ENCODE measurements around the gene SERPINF2.
A peak's percentile ranks its signal among the peaks of the same experiment; 100 is the strongest.
"Not testable (repeated sequence)": the region's sequence is repeated elsewhere in the genome, so short reads cannot be mapped to it uniquely, and the experiment has no call there.

Gene SERPINF2

DNA sequence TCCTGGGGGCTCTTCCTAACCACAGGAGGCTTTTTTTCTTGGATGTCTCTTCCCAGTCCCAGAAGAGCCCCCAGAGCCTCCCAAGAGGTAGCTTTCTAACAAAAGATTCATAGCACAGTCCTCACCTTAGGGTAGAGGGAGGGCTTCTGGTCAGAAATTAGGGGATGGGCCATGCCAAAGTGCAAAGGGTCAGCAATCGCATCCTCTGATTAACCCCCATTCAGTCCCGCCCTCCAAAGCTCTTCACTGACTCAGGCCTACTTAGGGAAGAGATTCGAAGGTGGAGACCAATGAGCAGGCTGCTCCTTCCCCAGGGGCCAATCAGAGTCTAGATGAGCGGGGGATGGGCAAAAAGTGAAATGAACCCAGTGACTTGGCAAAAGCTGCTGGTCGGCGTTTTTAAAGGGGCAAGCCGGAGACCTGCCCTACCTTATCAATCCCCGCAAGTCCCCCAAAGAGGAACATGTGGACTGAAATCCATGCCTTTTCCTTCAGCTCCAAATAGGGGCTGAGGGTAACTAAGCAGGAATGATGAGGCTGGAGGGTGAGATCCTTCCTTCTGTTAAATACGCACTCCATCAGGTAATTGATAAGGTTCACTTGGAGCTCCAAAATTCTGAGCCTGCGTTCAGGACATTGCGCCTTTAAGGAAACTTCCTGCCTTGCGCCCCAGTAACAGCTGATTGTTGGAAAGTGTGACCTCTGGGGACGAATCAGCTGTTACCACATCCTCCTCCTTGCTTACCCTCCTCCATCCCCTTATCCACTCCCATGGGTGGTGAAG lies 25.6 kb upstream of the SERPINF2 start:
- DNase-seq = peak; percentile 74

DNA sequence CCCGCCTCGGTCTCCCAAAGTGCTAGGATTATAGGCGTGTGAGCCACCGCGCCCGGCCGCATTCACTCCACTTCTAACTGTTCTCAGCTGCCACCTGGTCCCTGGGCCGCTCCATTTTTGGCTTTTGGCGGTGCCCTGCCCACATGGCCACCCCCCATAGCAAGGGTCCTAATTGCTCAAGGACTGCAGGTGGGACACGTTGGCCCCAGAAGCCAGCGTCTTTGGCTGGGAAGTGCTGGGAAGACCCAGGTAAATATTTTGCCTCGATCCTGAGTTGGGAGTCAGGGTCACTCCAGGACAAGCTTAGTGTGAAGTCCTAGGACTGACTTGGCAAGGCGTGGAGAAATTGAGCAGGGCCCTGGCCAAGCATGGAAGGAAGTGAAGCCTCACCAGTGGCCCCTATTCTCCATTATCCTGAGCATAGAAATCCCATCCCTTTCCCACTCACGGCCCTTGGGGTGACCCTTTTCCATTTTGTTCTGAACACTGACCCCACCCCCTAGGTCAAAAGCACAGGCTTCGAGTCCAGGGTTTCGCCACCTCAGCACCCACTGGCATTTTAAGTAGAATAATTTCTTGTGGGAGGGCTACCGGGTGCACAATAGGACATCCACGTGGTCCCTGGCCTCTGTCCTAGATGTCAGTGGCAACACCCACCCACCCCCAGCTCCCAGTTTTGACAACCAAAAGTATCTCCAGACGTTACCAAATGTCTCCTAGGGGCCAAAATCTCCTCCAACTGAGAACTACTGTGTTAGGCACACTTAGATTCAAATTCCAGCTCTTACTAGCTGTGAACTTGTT lies 24.1 kb upstream of the SERPINF2 start:
- no peak for DNase-seq

DNA sequence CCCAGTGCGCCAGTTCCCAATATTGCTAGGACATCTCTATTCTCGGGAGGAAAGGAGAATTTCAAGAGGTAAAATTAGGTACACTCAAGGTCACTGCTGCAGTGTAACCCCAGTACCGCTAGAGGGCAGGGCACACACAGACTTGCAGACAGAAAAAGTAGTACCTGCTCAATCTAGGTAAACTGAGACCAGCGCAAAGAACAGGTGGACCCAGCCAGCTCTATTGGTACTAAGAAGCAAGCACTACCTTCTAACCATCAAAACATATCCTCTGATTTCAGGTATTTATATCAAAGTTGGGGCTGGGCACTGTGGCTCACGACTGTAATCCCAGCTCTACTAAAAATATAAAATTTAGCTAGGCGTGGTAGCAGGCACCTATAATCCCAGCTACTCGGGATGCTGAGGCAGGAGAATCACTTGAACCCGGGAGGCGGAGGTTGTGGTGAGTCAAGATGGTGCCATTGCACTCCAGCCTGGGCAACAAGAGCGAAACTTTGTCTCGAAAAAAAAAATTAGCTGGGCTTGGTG lies 21.8 kb upstream of the SERPINF2 start:
- peak; percentile 74 for DNase-seq

DNA sequence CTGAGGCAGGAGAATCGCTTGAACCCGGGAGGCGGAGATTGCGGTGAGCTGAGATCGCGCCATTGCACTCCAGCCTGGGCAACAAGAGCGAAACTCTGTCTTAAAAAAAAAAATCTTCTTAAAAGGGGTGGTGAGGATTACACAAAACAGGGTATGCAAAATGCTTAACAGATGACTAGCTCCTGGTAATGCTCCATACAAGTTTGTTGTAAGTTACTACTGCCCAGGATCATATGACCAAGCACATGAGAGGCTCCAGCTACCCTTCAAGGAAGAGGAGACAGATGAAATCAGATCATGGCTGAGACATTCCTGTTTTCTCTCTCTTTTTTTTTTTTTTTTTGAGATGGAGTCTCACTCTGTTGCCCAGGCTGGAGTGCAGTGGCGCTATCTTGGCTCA lies 20.6 kb upstream of the SERPINF2 start:
- not testable (repeated sequence) for DNase-seq

DNA sequence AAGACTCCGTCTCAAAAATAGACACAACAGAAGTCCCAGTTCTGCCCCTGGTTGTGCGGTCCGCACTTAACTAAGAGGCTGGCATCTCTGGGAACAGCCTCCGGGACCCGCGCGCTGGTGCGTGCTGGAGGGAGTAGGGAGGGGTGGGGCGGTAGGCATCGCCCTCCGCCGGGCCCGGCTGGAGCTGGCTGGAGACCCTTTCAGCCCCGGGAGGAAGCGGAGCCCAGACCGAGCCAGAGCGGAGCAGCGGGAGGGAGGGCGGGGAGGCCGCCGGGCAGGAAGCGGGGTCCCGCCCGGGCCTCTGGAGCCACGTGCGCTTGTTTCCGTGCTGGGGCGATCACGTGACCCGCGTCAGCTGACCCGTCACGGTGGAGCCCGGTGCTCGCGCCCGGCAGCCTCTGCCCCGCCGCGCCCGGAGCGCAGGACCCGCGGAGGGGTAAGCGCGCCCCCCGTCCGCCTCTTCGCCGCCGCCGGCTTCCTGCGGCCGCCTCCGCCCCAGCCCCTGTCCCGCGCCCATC lies 18.3 kb upstream of the SERPINF2 start, which contains the start of gene WDR81:
Gene WDR81 (plus strand): TSS at position 354 of the 518 bp plus-strand sequence. CDS start 256 bp downstream, outside the sequence.
- DNase-seq = peak; percentile 88

DNA sequence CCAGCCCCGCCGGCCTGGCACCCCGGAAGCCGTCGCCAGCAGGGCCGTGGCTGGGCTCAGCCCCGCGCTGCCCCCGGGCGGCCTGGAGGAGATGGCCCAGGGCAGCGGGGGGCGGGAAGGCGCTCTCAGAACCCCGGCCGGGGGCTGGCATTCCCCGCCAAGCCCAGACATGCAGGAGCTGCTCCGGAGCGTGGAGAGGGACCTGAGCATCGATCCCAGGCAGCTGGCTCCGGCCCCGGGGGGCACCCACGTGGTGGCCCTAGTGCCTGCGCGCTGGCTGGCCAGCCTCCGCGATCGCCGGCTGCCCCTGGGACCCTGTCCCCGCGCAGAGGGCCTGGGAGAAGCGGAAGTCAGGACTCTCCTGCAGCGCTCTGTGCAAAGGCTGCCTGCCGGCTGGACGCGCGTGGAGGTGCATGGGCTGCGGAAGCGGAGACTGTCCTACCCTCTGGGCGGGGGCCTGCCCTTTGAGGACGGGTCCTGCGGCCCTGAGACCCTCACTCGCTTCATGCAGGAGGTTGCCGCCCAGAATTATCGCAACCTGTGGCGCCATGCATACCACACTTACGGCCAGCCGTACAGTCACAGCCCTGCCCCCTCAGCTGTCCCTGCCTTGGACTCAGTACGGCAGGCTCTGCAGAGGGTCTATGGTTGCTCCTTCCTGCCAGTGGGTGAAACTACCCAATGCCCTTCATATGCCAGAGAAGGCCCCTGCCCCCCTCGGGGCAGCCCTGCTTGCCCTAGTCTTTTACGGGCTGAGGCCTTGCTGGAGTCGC lies 17.6 kb upstream of the SERPINF2 start:
- DNase-seq = no peak

DNA sequence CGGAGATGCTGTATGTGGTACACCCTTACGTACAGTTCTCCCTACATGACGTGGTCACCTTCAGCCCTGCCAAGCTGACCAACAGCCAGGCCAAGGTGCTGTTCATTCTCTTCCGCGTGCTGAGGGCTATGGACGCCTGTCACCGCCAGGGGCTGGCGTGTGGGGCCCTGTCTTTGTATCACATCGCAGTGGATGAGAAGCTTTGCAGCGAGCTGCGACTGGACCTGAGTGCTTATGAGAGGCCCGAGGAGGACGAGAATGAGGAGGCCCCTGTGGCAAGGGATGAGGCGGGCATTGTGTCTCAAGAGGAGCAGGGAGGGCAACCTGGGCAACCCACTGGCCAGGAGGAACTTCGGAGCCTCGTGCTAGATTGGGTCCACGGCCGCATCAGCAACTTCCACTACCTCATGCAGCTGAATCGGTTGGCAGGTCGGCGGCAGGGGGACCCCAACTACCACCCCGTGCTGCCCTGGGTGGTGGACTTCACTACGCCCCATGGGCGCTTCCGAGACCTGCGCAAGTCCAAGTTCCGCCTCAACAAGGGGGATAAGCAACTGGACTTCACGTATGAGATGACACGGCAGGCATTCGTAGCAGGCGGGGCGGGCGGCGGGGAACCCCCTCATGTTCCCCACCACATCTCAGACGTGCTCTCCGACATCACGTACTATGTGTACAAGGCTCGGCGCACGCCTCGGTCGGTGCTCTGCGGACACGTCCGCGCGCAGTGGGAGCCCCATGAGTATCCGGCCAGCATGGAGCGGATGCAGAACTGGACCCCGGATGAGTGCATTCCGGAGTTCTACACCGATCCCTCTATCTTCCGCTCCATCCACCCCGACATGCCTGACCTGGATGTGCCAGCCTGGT lies 16.8 kb upstream of the SERPINF2 start:
- no peak for DNase-seq

DNA sequence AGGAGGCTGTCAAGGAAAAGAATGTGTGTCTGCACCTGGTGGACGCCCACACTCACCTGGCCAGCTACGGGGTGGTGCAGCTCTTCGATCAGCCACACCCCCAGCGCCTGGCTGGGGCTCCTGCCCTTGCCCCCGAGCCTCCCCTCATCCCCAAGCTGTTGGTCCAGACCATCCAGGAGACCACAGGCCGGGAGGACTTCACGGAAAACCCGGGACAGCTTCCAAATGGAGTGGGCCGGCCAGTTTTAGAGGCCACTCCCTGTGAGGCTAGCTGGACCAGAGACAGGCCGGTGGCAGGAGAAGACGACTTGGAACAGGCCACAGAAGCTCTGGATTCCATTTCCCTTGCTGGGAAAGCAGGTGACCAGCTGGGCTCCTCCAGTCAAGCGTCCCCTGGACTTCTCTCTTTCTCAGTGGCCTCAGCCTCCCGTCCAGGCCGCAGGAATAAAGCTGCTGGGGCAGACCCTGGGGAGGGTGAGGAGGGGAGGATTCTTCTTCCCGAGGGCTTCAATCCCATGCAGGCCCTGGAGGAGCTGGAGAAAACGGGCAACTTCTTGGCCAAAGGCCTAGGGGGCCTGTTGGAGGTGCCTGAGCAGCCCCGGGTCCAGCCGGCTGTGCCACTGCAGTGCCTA lies 15.9 kb upstream of the SERPINF2 start:
- DNase-seq = no peak

DNA sequence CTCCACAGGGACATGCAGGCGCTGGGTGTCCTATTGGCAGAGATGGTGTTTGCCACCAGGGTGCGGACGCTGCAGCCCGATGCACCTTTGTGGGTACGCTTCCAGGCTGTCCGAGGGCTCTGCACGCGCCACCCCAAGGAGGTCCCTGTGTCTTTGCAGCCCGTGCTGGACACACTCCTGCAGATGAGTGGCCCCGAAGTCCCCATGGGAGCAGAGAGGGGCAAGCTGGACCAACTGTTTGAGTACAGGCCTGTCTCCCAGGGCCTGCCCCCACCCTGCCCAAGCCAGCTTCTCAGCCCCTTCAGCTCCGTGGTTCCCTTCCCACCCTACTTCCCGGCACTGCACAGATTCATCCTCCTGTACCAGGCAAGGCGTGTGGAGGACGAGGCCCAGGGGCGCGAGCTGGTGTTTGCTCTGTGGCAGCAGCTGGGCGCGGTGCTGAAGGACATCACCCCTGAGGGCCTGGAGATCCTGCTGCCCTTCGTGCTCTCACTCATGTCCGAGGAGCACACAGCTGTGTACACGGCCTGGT lies 15.3 kb upstream of the SERPINF2 start:
- no peak for DNase-seq

DNA sequence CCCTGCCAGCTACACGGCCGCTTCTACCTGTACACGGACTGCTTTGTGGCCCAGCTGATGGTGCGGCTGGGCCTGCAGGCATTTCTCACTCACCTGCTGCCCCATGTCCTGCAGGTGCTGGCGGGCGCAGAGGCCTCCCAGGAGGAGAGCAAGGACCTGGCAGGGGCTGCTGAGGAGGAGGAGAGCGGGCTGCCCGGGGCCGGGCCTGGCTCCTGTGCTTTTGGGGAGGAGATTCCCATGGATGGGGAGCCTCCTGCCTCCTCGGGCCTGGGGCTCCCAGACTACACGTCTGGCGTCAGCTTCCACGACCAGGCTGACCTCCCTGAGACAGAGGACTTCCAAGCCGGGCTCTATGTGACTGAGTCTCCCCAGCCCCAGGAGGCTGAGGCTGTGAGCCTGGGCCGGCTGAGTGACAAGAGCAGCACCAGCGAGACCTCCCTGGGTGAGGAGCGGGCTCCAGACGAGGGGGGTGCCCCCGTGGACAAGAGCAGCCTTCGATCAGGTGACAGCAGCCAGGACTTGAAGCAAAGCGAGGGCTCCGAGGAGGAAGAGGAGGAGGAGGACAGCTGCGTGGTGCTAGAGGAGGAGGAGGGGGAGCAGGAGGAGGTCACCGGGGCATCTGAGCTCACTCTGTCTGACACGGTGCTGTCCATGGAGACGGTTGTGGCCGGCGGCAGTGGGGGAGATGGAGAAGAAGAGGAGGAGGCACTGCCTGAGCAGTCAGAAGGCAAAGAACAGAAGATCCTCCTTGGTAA lies 14.6 kb upstream of the SERPINF2 start:
- DNase-seq = no peak

DNA sequence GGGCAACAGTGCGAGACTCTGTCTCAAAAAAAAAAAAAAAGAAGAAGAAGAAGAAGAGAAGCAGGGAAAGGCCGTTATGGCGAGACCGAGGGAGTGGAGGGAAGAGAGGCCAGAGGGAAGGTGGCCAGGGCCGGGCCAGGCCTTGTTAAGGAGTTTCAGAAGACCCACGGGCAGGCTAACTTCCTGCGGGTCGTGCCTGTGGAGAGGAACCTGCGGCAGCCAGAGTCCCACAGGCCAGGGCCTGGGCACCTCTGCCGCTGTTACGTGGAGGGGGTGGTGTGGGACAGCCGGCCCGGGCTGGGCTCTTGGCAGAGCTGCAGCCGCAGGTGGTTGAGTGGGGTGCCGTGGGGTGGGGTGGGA lies 12.7 kb upstream of the SERPINF2 start:
- DNase-seq = no peak

DNA sequence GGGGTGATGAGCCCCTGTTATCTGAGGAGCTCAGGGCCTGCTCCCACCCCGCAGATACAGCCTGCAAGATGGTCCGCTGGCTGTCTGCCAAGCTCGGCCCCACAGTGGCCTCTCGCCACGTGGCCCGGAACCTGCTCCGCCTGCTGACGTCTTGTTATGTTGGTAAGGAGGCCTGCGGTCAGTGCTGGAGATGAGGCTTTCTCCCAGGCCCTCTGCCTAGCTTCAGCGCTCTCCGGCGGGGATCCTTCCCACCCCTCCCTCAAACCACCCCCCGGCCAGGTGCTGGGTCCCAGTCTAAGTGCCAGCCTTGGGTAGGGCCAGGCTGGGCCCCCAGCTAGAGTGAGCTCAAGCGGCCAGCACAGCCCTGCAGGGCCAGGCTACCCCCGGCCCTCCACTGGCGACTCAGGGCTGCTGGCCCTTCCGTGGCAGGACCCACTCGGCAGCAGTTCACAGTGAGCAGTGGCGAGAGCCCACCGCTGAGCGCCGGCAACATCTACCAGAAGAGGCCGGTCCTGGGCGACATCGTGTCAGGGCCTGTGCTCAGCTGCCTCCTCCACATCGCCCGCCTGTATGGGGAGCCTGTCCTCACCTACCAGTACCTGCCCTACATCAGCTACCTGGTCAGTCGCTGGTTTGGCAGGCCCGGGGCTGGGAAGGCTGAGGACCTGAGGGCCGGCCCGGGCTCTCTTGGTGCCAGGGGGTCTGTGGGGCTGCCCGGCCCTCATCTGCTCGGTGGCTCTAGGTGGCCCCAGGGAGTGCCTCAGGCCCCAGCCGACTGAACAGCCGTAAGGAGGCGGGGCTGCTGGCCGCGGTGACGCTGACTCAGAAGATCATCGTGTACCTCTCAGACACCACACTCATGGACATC lies 12.1 kb upstream of the SERPINF2 start:
- DNase-seq = no peak

DNA sequence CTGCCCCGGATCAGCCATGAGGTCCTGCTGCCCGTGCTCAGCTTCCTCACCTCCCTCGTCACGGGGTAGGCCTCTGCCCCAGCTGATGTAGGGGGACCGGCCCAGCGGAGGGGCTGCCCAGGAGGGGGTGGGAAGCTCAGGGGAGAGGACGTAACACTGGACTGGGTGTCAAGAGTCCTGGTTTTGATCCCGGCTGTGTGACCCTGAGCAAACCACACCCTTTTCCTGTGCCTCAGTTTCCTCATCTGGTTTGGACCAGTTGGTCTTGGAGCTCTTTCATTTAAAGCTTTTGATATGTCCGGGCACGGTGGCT lies 11.5 kb upstream of the SERPINF2 start:
- no peak for DNase-seq

DNA sequence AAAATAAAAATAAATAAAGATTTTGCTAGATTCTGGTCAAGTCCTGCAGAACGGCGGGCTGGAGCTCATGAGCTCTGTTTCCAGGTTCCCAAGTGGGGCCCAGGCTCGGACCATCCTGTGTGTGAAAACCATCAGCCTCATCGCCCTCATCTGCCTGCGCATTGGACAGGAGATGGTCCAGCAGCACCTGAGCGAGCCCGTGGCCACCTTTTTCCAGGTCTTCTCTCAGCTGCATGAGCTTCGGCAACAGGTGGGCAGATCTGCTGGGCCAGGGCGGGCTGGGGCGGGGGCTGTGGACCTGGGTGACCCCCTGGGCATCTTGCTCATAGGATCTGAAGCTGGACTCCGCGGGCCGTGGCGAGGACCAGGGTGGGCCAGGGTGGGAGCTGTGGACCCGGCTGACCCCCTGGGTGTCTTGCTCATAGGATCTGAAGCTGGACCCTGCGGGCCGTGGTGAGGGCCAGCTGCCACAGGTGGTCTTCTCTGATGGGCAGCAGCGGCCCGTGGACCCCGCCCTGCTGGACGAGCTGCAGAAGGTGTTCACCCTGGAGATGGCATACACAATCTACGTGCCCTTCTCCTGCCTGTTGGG lies 10.3 kb upstream of the SERPINF2 start:
- no peak for DNase-seq

DNA sequence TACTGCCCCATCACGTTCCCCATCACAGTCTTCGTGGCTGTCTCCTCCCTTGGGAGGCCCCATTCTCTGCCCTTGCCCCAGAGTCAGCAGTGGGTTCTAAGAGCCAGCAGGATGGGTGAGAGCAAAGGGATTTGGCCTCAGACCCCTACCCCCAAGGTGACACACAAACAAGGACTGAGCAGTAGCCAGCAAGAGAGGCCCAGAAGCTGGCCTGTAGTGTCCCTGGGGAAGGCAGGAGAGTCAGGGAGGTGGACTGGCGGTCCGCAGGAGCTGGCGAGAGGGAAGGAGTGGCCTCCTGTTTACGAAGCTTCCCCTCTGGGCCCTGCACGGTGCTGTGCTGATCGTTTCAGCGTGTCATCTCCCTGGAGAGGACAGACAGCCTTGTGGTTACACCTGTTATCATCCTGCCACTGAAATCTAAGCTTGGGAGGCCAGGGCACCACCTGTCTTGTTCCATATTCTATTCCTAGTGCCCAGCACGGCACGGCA lies 9.8 kb upstream of the SERPINF2 start:
- no peak for DNase-seq

DNA sequence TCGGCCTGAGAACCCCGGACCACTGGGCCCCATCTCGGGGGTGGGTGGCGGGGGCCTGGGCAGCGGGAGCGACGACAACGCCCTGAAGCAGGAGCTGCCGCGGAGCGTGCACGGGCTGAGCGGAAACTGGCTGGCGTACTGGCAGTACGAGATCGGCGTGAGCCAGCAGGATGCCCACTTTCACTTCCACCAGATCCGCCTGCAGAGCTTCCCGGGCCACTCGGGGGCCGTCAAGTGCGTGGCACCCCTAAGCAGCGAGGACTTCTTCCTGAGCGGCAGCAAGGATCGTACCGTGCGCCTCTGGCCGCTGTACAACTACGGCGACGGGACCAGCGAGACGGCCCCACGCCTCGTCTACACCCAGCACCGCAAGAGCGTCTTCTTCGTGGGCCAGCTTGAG lies 8.9 kb upstream of the SERPINF2 start:
- DNase-seq = no peak

DNA sequence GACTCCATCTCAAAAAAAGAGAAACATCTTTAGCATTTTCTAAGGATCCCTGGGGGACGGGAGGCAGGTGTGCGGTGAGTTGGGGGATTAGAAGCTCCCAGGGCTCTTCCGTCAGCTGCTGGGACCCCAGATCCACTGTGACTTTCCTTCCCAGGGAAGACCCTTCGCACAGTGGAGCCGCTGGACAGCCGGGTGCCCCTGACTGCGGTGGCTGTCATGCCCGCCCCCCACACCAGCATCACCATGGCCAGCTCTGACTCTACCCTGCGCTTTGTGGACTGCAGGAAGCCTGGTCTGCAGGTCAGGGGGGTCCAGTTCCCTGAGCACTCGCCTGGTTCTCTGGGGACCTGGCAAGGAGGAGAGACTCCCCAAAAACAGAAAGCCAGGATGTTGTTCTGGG lies 7.3 kb upstream of the SERPINF2 start:
- DNase-seq = no peak

DNA sequence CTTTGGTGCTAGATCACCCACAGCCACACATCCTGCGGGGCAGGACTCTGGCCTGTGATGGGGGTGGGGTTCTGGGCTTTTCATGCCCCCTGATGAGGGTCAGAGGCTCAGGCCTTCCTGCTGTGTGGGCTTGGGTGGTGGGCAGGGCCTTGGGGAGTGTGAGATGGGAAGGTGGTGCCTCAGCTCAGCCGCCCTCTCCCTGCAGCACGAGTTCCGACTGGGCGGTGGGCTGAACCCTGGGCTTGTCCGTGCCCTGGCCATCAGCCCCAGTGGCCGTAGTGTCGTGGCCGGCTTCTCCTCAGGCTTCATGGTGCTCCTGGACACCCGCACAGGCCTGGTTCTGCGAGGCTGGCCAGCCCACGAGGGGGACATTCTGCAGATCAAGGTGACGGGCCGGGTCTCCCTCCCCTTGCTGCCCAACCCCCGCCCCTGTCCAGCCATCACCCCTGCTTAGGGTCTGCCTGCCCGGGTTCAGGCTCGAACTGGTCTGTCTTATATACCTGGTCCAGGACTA lies 6.8 kb upstream of the SERPINF2 start:
- no peak for DNase-seq
